H1 (cell line): Measurements from ENCODE around the gene SLC25A27. TPM values are rescaled to one million over a fixed set of nuclear protein-coding genes. Genes with fewer than 3 reads are reported as not detected.

Experiments used
- CTCF ChIA-PET: fragments of 300-600 bp; sonication (Branson Sonifier 250); formaldehyde crosslinking; loops from one replicate; lab custom pipeline; 2021; ENCODE audit not compliant: partially characterized antibody; lab: Charles Lee
- POLR2A ChIA-PET: fragments of 300-600 bp; sonication (Branson Sonifier 250); formaldehyde crosslinking; loops from one replicate; lab custom pipeline; 2021; ENCODE audit warnings: inconsistent platforms; ENCODE audit not compliant: partially characterized antibody; lab: Charles Lee
- DNase-seq, 2 experiments: peaks; one replicate each; pipeline versions ENCODE4 v3.0.0 to v3.0.0-alpha.2; 2010 to 2022; ENCODE audit warnings: low spot score in 2 of 2, low read depth in 1 of 2, mixed read lengths in 1 of 2
- FAIRE-seq: peaks from 2 replicates; lab custom pipeline; 2011; peaks lifted over from hg19 to GRCh38; lab: Jason Lieb, UNC
- H2AFZ ChIP-seq: 2 replicates; pipeline ENCODE4 v1.8.1; 2012; ENCODE audit warnings: low read length, inconsistent platforms
- H2AK5ac ChIP-seq: 2 replicates; pipeline ENCODE4 v1.6.1; 2013; ENCODE audit warnings: low read depth, low read length
- H2BK120ac ChIP-seq: replicated peaks from 2 replicates; pipeline ENCODE3; 2013; ENCODE audit warnings: low read depth, low read length, inconsistent platforms
- H2BK12ac ChIP-seq: 2 replicates; pipeline ENCODE4 v1.6.1; 2013; ENCODE audit warnings: low read depth, low read length
- H2BK15ac ChIP-seq: 2 replicates; pipeline ENCODE4 v1.6.1; 2013; ENCODE audit warnings: low read length
- H2BK20ac ChIP-seq: 2 replicates; pipeline ENCODE4 v1.6.1; 2013; ENCODE audit warnings: low read length
- H2BK5ac ChIP-seq: 2 replicates; pipeline ENCODE4 v1.6.1; 2013; ENCODE audit warnings: low read depth, low read length
- H3K14ac ChIP-seq: 2 replicates; pipeline ENCODE4 v1.6.1; 2013; ENCODE audit warnings: inconsistent platforms; ENCODE audit not compliant: insufficient read length
- H3K18ac ChIP-seq: 2 replicates; pipeline ENCODE4 v1.6.1; 2013; ENCODE audit warnings: low read length; ENCODE audit errors: extremely low read depth
- H3K23ac ChIP-seq: 2 replicates; pipeline ENCODE4 v1.6.1; 2013; ENCODE audit warnings: inconsistent platforms; ENCODE audit not compliant: insufficient read length
- H3K23me2 ChIP-seq: 2 replicates; pipeline ENCODE4 v1.6.1; 2013; ENCODE audit warnings: low read depth, low read length
- H3K27ac ChIP-seq: 2 replicates; pipeline ENCODE4 v1.6.1; 2011; ENCODE audit warnings: low read depth, low read length, inconsistent platforms
- H3K27me3 ChIP-seq, 4 experiments: replicated peaks in 1 of 4; 1 replicate in 1 of 4; 2 replicates in 3 of 4; pipeline versions ENCODE4 v1.6.1 to v1.8.1; 2011 to 2013; ENCODE audit warnings: low read length in 3 of 4, mild to moderate bottlenecking in 3 of 4, inconsistent platforms in 2 of 4, mixed read lengths in 2 of 4, moderate library complexity in 1 of 4; ENCODE audit not compliant: control insufficient read depth in 3 of 4, insufficient read depth in 3 of 4; ENCODE audit errors: extremely low read depth in 1 of 4
- H3K36me3 ChIP-seq, 4 experiments: 2 replicates each; pipeline versions ENCODE4 v1.6.1 to v1.8.1; 2011 to 2013; ENCODE audit warnings: mild to moderate bottlenecking in 4 of 4, low read length in 3 of 4, moderate library complexity in 2 of 4, control low read depth in 1 of 4, inconsistent platforms in 1 of 4; ENCODE audit not compliant: insufficient read depth in 4 of 4, control insufficient read depth in 2 of 4
- H3K4ac ChIP-seq: replicated peaks from 2 replicates; pipeline ENCODE3; 2013; ENCODE audit warnings: low read length, low read depth, mixed read lengths, inconsistent platforms; ENCODE audit not compliant: insufficient read length
- H3K4me1 ChIP-seq, 4 experiments: replicated peaks in 1 of 4; 1 replicate in 1 of 4; 2 replicates in 3 of 4; pipeline versions ENCODE4 v1.6.1 to v1.8.1; 2011 to 2013; ENCODE audit warnings: low read length in 3 of 4, inconsistent platforms in 2 of 4, mixed read lengths in 1 of 4; ENCODE audit not compliant: insufficient read depth in 4 of 4, control insufficient read depth in 3 of 4
- H3K4me2 ChIP-seq, 2 experiments: 2 replicates each; pipeline versions ENCODE4 v1.6.1 to v1.8.1; 2011 to 2013; ENCODE audit warnings: low read depth in 2 of 2, low read length in 2 of 2, control low read depth in 1 of 2, inconsistent platforms in 1 of 2, mild to moderate bottlenecking in 1 of 2; ENCODE audit not compliant: insufficient read depth in 1 of 2
- H3K4me3 ChIP-seq, 4 experiments: fragments of 200-600, 300-600 bp in 1 of 4; sonication (generic), shearing (Covaris generic), sonication (Bioruptor Twin) in 1 of 4; 2 replicates each; pipeline versions ENCODE4 v1.5.1 to v1.8.1; 2011 to 2016; ENCODE audit warnings: low read length in 4 of 4, low read depth in 3 of 4, control low read depth in 2 of 4, inconsistent platforms in 2 of 4, mild to moderate bottlenecking in 2 of 4, mixed read lengths in 1 of 4, moderate library complexity in 1 of 4; ENCODE audit not compliant: insufficient read depth in 2 of 4; ENCODE audit errors: extremely low read depth in 1 of 4
- H3K56ac ChIP-seq: replicated peaks from 2 replicates; pipeline ENCODE3; 2013; ENCODE audit warnings: low read depth, mild to moderate bottlenecking, mixed read lengths, low read length, inconsistent platforms; ENCODE audit not compliant: insufficient read length
- H3K79me1 ChIP-seq: 2 replicates; pipeline ENCODE4 v1.6.1; 2013; ENCODE audit warnings: low read depth, low read length, control low read depth
- H3K79me2 ChIP-seq, 2 experiments: 2 replicates each; pipeline versions ENCODE4 v1.6.1 to v1.8.1; 2012 to 2013; ENCODE audit warnings: low read length in 2 of 2, mild to moderate bottlenecking in 2 of 2, inconsistent platforms in 1 of 2; ENCODE audit not compliant: insufficient read depth in 2 of 2, control insufficient read depth in 1 of 2
- H3K9ac ChIP-seq, 4 experiments: replicated peaks in 1 of 4; 1 replicate in 1 of 4; 2 replicates in 3 of 4; pipeline versions ENCODE4 v1.6.1 to v1.8.1; 2011 to 2013; ENCODE audit warnings: low read depth in 3 of 4, low read length in 3 of 4, control low read depth in 2 of 4, mild to moderate bottlenecking in 2 of 4, moderate library complexity in 2 of 4, inconsistent platforms in 1 of 4; ENCODE audit errors: extremely low read depth in 1 of 4
- H3K9me3 ChIP-seq, 2 experiments: 2 replicates each; pipeline versions ENCODE4 v1.6.1 to v1.8.1; 2012 to 2013; ENCODE audit warnings: mild to moderate bottlenecking in 2 of 2, moderate library complexity in 2 of 2, control low read depth in 1 of 2, inconsistent platforms in 1 of 2, low read depth in 1 of 2, low read length in 1 of 2, mixed read lengths in 1 of 2; ENCODE audit not compliant: insufficient read depth in 2 of 2
- H4K20me1 ChIP-seq, 2 experiments: replicated peaks in 1 of 2; 2 replicates each; pipeline versions ENCODE3 to v1.8.1; 2011 to 2013; ENCODE audit warnings: inconsistent platforms in 2 of 2, low read length in 2 of 2, mild to moderate bottlenecking in 1 of 2; ENCODE audit not compliant: insufficient read depth in 2 of 2, control insufficient read depth in 1 of 2
- H4K5ac ChIP-seq: 2 replicates; pipeline ENCODE4 v1.6.1; 2013; ENCODE audit warnings: low read length, low read depth, mixed read lengths, inconsistent platforms; ENCODE audit not compliant: insufficient read length
- H4K8ac ChIP-seq: 2 replicates; pipeline ENCODE4 v1.8.0; 2013; ENCODE audit warnings: mild to moderate bottlenecking, moderate library complexity, low read length, inconsistent platforms; ENCODE audit not compliant: insufficient read depth; ENCODE audit errors: extremely low read depth
- H4K91ac ChIP-seq: replicated peaks from 2 replicates; pipeline ENCODE3; 2013; ENCODE audit warnings: low read length, mixed read lengths, inconsistent platforms; ENCODE audit not compliant: insufficient read length
- CHD2 ChIP-seq: IDR thresholded peaks from 2 replicates; pipeline ENCODE4 v1.6.1; 2012; ENCODE audit warnings: low read length, improper control_type of control experiment
- CTBP2 ChIP-seq: IDR thresholded peaks from 2 replicates; pipeline ENCODE4 v1.7.0; 2011; ENCODE audit warnings: borderline replicate concordance, mild to moderate bottlenecking, moderate library complexity, mixed read lengths, low read length; ENCODE audit not compliant: insufficient read depth, insufficient read length
- RBBP5 ChIP-seq: IDR thresholded peaks from 2 replicates; pipeline ENCODE4 v1.7.1; 2012; ENCODE audit warnings: low read depth, mild to moderate bottlenecking, inconsistent platforms, low read length, moderate library complexity, borderline replicate concordance
- TEAD4 ChIP-seq: IDR thresholded peaks from 2 replicates; pipeline ENCODE4 v1.6.1; 2012; ENCODE audit warnings: low read depth, low read length, inconsistent platforms, mixed read lengths
- WGBS, 2 experiments: shearing (Covaris generic) in 1 of 2; methylation state at CpG; one replicate each; pipeline versions ENCODE4 v1.1.6 to v1.1.7; 2013 to 2015; ENCODE audit warnings: low lambda C conversion rate in 2 of 2, mixed read lengths in 2 of 2, inconsistent platforms in 1 of 2, low coverage in 1 of 2, missing lambda C conversion rate in 1 of 2; ENCODE audit not compliant: insufficient replicate concordance in 2 of 2, insufficient coverage in 1 of 2, insufficient read length in 1 of 2; ENCODE audit errors: extremely low coverage in 1 of 2, missing lambda C conversion rate in 1 of 2; 5-methylcytosine and 5-hydroxymethylcytosine counted together
- polyA plus RNA-seq, 7 experiments: library from polyadenylated mRNA; depleted of rRNA in 3 of 7; stranded (reverse) in 5 of 7; unstranded in 2 of 7; fragments of >200 nt in 5 of 7; fragments of 200-250 nt in 2 of 7; gene quantifications; 1 replicate in 5 of 7; 2 replicates in 1 of 7; 4 replicates in 1 of 7; pipeline versions ENCODE4 v1.2.1 to v1.2.3, GENCODE V29; 2011 to 2013; ENCODE audit warnings: missing spikeins in 2 of 7, mixed read lengths in 2 of 7
- total RNA-seq: library from RNA; stranded (reverse); fragmentation: NEBNext Ultra II Directional; extraction: Animal tissue kit (Norgen Biotek cat#: 25700); gene quantifications from 2 replicates; pipeline ENCODE4 v1.2.1, GENCODE V29; 2021

SLC25A27 gene
- total and polyA plus RNA-seq, 2 of the 8 experiments (the other 6 are each of a cell fraction or from before 2014, with no cell fraction given) = 7.3 to 8.4 TPM

DNA sequence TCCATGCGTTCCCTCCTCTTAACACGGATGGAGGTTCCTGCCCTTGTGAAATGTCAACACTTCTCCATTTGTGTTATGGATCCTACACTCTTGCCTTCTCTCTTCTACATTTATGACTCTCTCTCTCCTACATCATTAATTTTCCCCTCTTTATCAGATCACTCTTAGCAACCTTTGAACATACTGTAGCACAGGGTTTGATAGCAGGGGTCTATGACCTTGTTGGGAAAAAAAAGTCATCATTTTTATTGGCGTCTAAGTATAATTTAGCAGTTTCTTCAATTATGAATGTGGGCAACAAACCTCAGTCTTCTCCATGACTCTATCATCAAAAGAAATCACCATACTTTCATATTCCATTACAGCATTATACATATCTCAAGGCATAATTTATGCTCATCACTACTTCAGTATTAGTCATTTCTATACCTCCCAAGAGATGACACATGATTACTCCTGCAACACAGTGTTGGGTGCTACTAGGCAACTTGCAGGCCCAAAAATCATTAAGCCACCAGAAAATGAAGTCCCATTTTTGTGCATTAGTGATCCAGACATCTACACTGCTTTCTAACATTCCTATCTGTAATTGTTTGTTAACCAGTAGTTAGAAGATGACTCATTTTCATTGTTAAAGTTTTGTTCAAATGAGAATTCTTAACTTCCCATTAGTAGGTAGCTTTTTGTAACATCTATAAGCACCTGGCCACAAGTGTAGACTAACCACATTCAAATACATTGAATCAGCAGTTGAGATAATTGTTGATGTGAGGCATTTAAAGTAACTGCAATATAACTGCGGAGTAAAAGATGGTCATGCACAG is 9.6 kb upstream of the SLC25A27 start:
- Histone ChIP-seq H2AFZ (no peak overlapping the region), H3K36me3 (no peaks in the 10 kb centered on the region), H3K14ac (no peak overlapping the region), H3K4me2 (no peak overlapping the region), H3K27ac (no peak overlapping the region), H3K79me1 (no peaks in the 10 kb centered on the region), H3K23me2 (no peaks in the 10 kb centered on the region; the same call in 1 of the 2 replicates), H3K9ac (no peak overlapping the region), H2BK120ac (no peak overlapping the region), H2BK12ac (no peak overlapping the region), H3K56ac (no peak overlapping the region), H3K4me1 (no peaks in the 10 kb centered on the region), H3K27me3 (no peaks in the 10 kb centered on the region), H2AK5ac (no peak overlapping the region), H3K18ac (no peak overlapping the region), H3K4ac (no peak overlapping the region), H2BK15ac (no peak overlapping the region), H4K91ac (no peak overlapping the region), H3K23ac (no peak overlapping the region), H4K20me1 (no peaks in the 10 kb centered on the region), H4K8ac (no peak overlapping the region), H2BK20ac (no peak overlapping the region), H3K79me2 (no peaks in the 10 kb centered on the region), H4K5ac (no peak overlapping the region), H2BK5ac (no peak overlapping the region), H3K9me3 (no peaks in the 10 kb centered on the region)
- 90% methylated on average over 4 of the region's 4 CpGs; no CpG with 5 or more reads in 1 of the 2 experiments for WGBS, 2 experiments
- CTCF ChIA-PET = no interaction called here
- no peak for FAIRE-seq
- POLR2A ChIA-PET = no interaction called here
- DNase-seq = no peak
- no peak for TF ChIP-seq RBBP5
- TF ChIP-seq CHD2 = no peak
- no peak for TF ChIP-seq CTBP2
- no peak for TF ChIP-seq TEAD4
- TF ChIP-seq, all 59 proteins: peak for 0
- no peak overlapping the region for H3K4me3 ChIP-seq
